ENCODE data around the gene OTOR.

The OTOR gene

GRCh38 chr20:16752082-16752481 lies 3.9 kb downstream of the OTOR start:
- DNase-seq = no peak

GRCh38 chr20:16752901-16753300 lies 4.7 kb downstream of the OTOR start:
- DNase-seq = no peak

GRCh38 chr20:16758454-16759180 lies 10.5 kb downstream of the OTOR start:
- DNase-seq = no peak

GRCh38 chr20:16759181-16759563 lies 11.0 kb downstream of the OTOR start:
- no peak for DNase-seq

GRCh38 chr20:16760431-16761304 lies 12.5 kb downstream of the OTOR start:
- DNase-seq = no peak

GRCh38 chr20:16761305-16761829 lies 13.2 kb downstream of the OTOR start:
- peak; percentile 31 for DNase-seq

GRCh38 chr20:16764560-16764959 lies 16.4 kb downstream of the OTOR start:
- no peak for DNase-seq

- DNase-seq = no peak
Observed at GRCh38 chr20:16771213-16771612, 23.1 kb downstream of the OTOR start.

GRCh38 chr20:16775961-16776360 lies 27.8 kb downstream of the OTOR start:
- no peak for DNase-seq

- no peak for DNase-seq
Observed at GRCh38 chr20:16777126-16777525, 29.0 kb downstream of the OTOR start.

GRCh38 chr20:16778159-16778558 lies 30.0 kb downstream of the OTOR start:
- DNase-seq = no peak

- no peak for DNase-seq
Observed at GRCh38 chr20:16781496-16781895, 33.3 kb downstream of the OTOR start.

- no peak for DNase-seq
Observed at GRCh38 chr20:16785226-16785625, 37.1 kb downstream of the OTOR start.

Measured in stimulated activated CD4-positive, alpha-beta T cell treated with anti-CD3 and anti-CD28 coated beads, Interleukin-1b, Interleukin-23, amount 100 ng/mL, for 48 hours (primary cell).